HEK293 (cell line): ENCODE measurements around the gene KY.

Experiments
- CTCF ChIA-PET: fragments of 350-600 bp; formaldehyde crosslinking; extraction: SDS; loops from one replicate; lab custom pipeline; 2021; ENCODE audit warnings: antibody characterized with exemption; lab: Yijun Ruan, JAX
- POLR2A ChIA-PET: fragments of 300-600 bp; formaldehyde crosslinking; extraction: SDS; loops from one replicate; lab custom pipeline; 2020; ENCODE audit warnings: antibody characterized with exemption, inconsistent platforms; lab: Yijun Ruan, JAX
- H3K27ac ChIP-seq: fragments of 200-500 bp; sonication (Bioruptor generic); 2 replicates; pipeline ENCODE4 v1.5.1; 2014; ENCODE audit warnings: low read depth, low read length, control low read depth, inconsistent platforms; ENCODE audit errors: extremely low read depth
- H3K36me3 ChIP-seq, 2 experiments: fragments of 200-500 bp in 1 of 2; sonication (Bioruptor generic) in 1 of 2; 1 replicate in 1 of 2; 2 replicates in 1 of 2; pipeline ENCODE4 v1.5.1; 2014 to 2017; ENCODE audit warnings: inconsistent platforms in 2 of 2, low read length in 2 of 2; ENCODE audit not compliant: control insufficient read depth in 2 of 2, insufficient read depth in 1 of 2
- H3K4me1 ChIP-seq: fragments of 200-500 bp; sonication (Bioruptor generic); 2 replicates; pipeline ENCODE4 v1.5.1; 2014; ENCODE audit warnings: mild to moderate bottlenecking, low read length, inconsistent platforms; ENCODE audit not compliant: control insufficient read depth, insufficient read depth
- H3K4me3 ChIP-seq: 2 replicates; pipeline ENCODE4 v1.5.1; 2011; ENCODE audit warnings: low read depth, mild to moderate bottlenecking, control low read depth, low read length, moderate library complexity
- H3K9me3 ChIP-seq: fragments of 200-500 bp; sonication (Bioruptor generic); 2 replicates; pipeline ENCODE4 v1.5.1; 2014; ENCODE audit warnings: low read depth, low read length, inconsistent platforms; ENCODE audit not compliant: control insufficient read depth, insufficient read depth
- CTCF ChIP-seq: fragments of 450-650 bp; formaldehyde crosslinking; IDR thresholded peaks from 2 replicates; pipeline ENCODE4 v1.5.1; 2016; ENCODE audit warnings: missing biosample characterization, missing genetic modification characterization
- GFI1B ChIP-seq: fragments of 450-650 bp; formaldehyde crosslinking; IDR thresholded peaks from 2 replicates; pipeline ENCODE4 v1.5.1; 2016; ENCODE audit warnings: missing biosample characterization, missing genetic modification characterization
- GLI4 ChIP-seq: fragments of 450-650 bp; formaldehyde crosslinking; IDR thresholded peaks from 2 replicates; pipeline ENCODE4 v1.5.1; 2016; ENCODE audit warnings: missing biosample characterization, missing genetic modification characterization
- PRDM4 ChIP-seq: fragments of 450-650 bp; formaldehyde crosslinking; IDR thresholded peaks from 2 replicates; pipeline ENCODE4 v1.5.1; 2017; ENCODE audit warnings: missing biosample characterization, missing genetic modification characterization
- PRDM6 ChIP-seq: fragments of 450-650 bp; formaldehyde crosslinking; IDR thresholded peaks from 2 replicates; pipeline ENCODE4 v1.5.1; 2017; ENCODE audit warnings: missing biosample characterization, missing genetic modification characterization
- SP3 ChIP-seq: fragments of 450-650 bp; formaldehyde crosslinking; IDR thresholded peaks from 2 replicates; pipeline ENCODE4 v1.5.1; 2016; ENCODE audit warnings: missing biosample characterization, missing genetic modification characterization
- YY1 ChIP-seq: fragments of 450-650 bp; formaldehyde crosslinking; IDR thresholded peaks from 2 replicates; pipeline ENCODE4 v1.5.1; 2018; ENCODE audit warnings: missing biosample characterization, missing genetic modification characterization
- ZNF114 ChIP-seq: fragments of 450-650 bp; formaldehyde crosslinking; IDR thresholded peaks from 2 replicates; pipeline ENCODE4 v1.5.0; 2017; ENCODE audit warnings: missing biosample characterization, missing genetic modification characterization
- ZNF133 ChIP-seq: fragments of 450-650 bp; formaldehyde crosslinking; IDR thresholded peaks from 2 replicates; pipeline ENCODE4 v1.5.1; 2016; ENCODE audit warnings: missing biosample characterization, missing genetic modification characterization
- ZNF211 ChIP-seq: fragments of 450-650 bp; formaldehyde crosslinking; IDR thresholded peaks from 2 replicates; pipeline ENCODE4 v1.5.1; 2016; ENCODE audit warnings: low read depth, missing biosample characterization, missing genetic modification characterization
- ZNF223 ChIP-seq: fragments of 450-650 bp; formaldehyde crosslinking; IDR thresholded peaks from 2 replicates; pipeline ENCODE4 v1.5.1; 2016; ENCODE audit warnings: missing biosample characterization, missing genetic modification characterization
- ZNF280C ChIP-seq: fragments of 450-650 bp; formaldehyde crosslinking; IDR thresholded peaks from 2 replicates; pipeline ENCODE4 v1.5.1; 2016; ENCODE audit warnings: missing biosample characterization, missing genetic modification characterization
- ZNF302 ChIP-seq: fragments of 450-650 bp; formaldehyde crosslinking; IDR thresholded peaks from 2 replicates; pipeline ENCODE4 v1.5.1; 2016; ENCODE audit warnings: missing biosample characterization, missing genetic modification characterization, low read depth
- ZNF423 ChIP-seq: fragments of 450-650 bp; formaldehyde crosslinking; IDR thresholded peaks from 2 replicates; pipeline ENCODE4 v1.5.1; 2016; ENCODE audit warnings: missing biosample characterization, missing genetic modification characterization
- ZNF529 ChIP-seq: fragments of 450-650 bp; formaldehyde crosslinking; IDR thresholded peaks from 2 replicates; pipeline ENCODE4 v1.5.1; 2017; ENCODE audit warnings: missing genetic modification characterization, missing biosample characterization; ENCODE audit not compliant: insufficient replicate concordance
- ZNF585B ChIP-seq: fragments of 450-650 bp; formaldehyde crosslinking; IDR thresholded peaks from 2 replicates; pipeline ENCODE4 v1.5.1; 2016; ENCODE audit warnings: missing biosample characterization, missing genetic modification characterization
- ZNF707 ChIP-seq: fragments of 450-650 bp; formaldehyde crosslinking; IDR thresholded peaks from 2 replicates; pipeline ENCODE4 v1.5.1; 2016; ENCODE audit warnings: missing biosample characterization, missing genetic modification characterization
- ZNF777 ChIP-seq: fragments of 450-650 bp; formaldehyde crosslinking; IDR thresholded peaks from 2 replicates; pipeline ENCODE4 v1.5.1; 2017; ENCODE audit warnings: missing biosample characterization, missing genetic modification characterization, borderline replicate concordance
- ZNF791 ChIP-seq: fragments of 450-650 bp; formaldehyde crosslinking; IDR thresholded peaks from 2 replicates; pipeline ENCODE4 v1.5.1; 2016; ENCODE audit warnings: missing biosample characterization, missing genetic modification characterization
- ZNF792 ChIP-seq: fragments of 450-650 bp; formaldehyde crosslinking; IDR thresholded peaks from 2 replicates; pipeline ENCODE4 v1.5.1; 2016; ENCODE audit warnings: missing biosample characterization, missing genetic modification characterization

Gene KY

GRCh38 chr3:134693226-134693625 lies 42.4 kb upstream of the KY start:
- H3K36me3 ChIP-seq = no peaks in the 10 kb centered on the region
- H3K9me3 ChIP-seq = no peaks in the 10 kb centered on the region
- POLR2A ChIA-PET = no interaction called here
- no peaks in the 10 kb centered on the region for H3K4me1 ChIP-seq
- H3K27ac ChIP-seq = no peak overlapping the region
- no peak overlapping the region for H3K4me3 ChIP-seq
- TF ChIP-seq ZNF423 (tag by site-specific recombination) (no peak), ZNF223 (tag by site-specific recombination) (no peak), SP3 (tag by site-specific recombination) (no peak)
- CTCF ChIA-PET = no interaction called here

- no peaks in the 10 kb centered on the region for H3K36me3 ChIP-seq
- no peak for TF ChIP-seq ZNF529 (tag by site-specific recombination)
- TF ChIP-seq ZNF133 = no peak
- no peak for TF ChIP-seq ZNF792 (tag by site-specific recombination)
- TF ChIP-seq ZNF280C (tag by site-specific recombination) = no peak
- TF ChIP-seq ZNF777 (tag by site-specific recombination) = no peak
- no peak for TF ChIP-seq YY1 (tag by site-specific recombination)
- no peak for TF ChIP-seq ZNF791
- no peak for TF ChIP-seq GFI1B (tag by site-specific recombination)
- no peak for TF ChIP-seq ZNF302
- TF ChIP-seq GLI4 = no peak
- TF ChIP-seq PRDM4 (tag by site-specific recombination) = no peak
- no peak for TF ChIP-seq CTCF (tag by site-specific recombination)
- TF ChIP-seq ZNF211 (tag by site-specific recombination) = no peak
- TF ChIP-seq ZNF585B = no peak
- TF ChIP-seq ZNF707 (tag by site-specific recombination) = no peak
- H3K9me3 ChIP-seq = no peaks in the 10 kb centered on the region
- H3K27ac ChIP-seq = no peak overlapping the region
- H3K4me3 ChIP-seq = no peak overlapping the region
- CTCF ChIA-PET = no interaction called here
- POLR2A ChIA-PET = no interaction called here
- no peaks in the 10 kb centered on the region for H3K4me1 ChIP-seq
Measured at GRCh38 chr3:134690226-134690625, 39.4 kb upstream of the KY start.

GRCh38 chr3:134687642-134688041 lies 36.8 kb upstream of the KY start:
- no peak overlapping the region for H3K4me3 ChIP-seq
- CTCF ChIA-PET = no interaction called here

More at GRCh38 chr3:134687642-134688041, 36.8 kb upstream of the KY start:
- H3K4me1 ChIP-seq = no peaks in the 10 kb centered on the region
- no peak for TF ChIP-seq ZNF114 (tag by site-specific recombination)
- no peak for TF ChIP-seq PRDM6
- POLR2A ChIA-PET = no interaction called here
- no peaks in the 10 kb centered on the region for H3K9me3 ChIP-seq
- no peak overlapping the region for H3K27ac ChIP-seq
- no peaks in the 10 kb centered on the region for H3K36me3 ChIP-seq
